ENCODE results near the gene SMPDL3A.
"Not testable (repeated sequence)": the region's sequence is repeated elsewhere in the genome, so short reads cannot be mapped to it uniquely, and the experiment has no call there.

SMPDL3A gene, protein sequence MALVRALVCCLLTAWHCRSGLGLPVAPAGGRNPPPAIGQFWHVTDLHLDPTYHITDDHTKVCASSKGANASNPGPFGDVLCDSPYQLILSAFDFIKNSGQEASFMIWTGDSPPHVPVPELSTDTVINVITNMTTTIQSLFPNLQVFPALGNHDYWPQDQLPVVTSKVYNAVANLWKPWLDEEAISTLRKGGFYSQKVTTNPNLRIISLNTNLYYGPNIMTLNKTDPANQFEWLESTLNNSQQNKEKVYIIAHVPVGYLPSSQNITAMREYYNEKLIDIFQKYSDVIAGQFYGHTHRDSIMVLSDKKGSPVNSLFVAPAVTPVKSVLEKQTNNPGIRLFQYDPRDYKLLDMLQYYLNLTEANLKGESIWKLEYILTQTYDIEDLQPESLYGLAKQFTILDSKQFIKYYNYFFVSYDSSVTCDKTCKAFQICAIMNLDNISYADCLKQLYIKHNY

DNA sequence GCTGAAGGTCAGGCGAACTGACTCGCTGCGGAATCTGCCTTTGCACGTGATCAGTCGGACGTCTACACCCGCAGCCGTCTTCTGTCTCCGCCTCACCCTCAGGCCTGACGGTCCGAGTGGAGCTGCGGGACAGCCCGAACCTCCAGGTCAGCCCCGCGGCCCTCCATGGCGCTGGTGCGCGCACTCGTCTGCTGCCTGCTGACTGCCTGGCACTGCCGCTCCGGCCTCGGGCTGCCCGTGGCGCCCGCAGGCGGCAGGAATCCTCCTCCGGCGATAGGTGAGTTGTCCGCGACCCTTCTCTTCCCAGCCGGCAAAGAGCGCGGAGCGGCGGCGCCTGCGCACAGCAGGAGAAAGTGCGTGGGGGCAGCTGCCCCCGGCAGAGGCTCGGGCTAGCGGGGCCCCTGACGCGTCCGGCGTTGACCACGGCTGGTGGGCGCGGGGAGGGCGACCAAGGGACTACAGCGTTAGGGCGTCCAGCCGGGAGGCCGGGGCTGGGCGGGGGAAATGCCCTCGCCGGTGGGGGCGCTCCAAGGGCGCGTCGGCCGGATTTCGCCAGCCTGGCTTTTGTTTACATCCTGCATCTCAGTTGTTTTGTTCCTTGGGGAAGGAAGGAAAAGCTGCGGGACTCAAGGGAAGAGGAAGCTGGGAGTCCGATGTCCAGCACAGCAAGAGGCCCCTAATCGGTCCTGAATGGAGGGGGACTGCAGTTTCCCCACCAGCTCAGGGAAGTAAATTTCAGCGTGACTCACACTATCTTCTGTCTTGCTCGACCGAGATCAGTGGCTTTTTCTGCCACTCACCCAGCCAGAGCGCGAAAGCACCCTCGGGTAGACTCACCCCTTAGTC lies at the start of gene SMPDL3A:
Gene SMPDL3A (plus strand): TSS at position 77 of the 846 bp plus-strand sequence. CDS start 89 bp downstream, at position 166.
- peak; percentile 71 for DNase-seq
- in situ Hi-C loops (cut with MboI; ENCODE audit: low pct_unique_long_range_greater_than_20kb, low sequenced_read_pairs) = no loop called here

GRCh38 chr6:122740091-122740490 lies 49.0 kb upstream of the SMPDL3A start:
- in situ Hi-C loops (cut with MboI; ENCODE audit: low pct_unique_long_range_greater_than_20kb, low sequenced_read_pairs) = loop anchor here (25.0 kb wide), 2 partner anchors 97 to 253 kb away; no protein-coding TSS in a partner anchor

DNA sequence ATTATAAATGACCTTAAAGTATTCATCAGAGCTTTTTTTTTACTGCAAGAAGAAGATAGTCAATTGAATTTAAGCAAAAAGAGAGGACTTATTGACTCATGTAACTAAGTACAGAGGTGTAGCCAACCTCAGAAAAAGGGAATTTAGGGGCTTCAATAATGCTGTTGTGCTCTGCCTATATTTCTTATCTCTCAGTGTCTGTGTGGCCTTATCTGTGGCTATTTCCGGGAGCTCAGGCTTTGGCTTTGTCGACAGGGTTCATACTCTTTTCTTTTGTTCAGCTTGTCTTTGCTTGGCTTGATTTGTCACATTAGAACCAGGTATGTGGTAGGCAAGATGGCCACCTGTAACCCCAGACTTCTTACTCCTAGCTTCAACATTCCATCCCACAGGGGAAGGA lies 48.1 kb upstream of the SMPDL3A start:
- in situ Hi-C loops (cut with MboI; ENCODE audit: low pct_unique_long_range_greater_than_20kb, low sequenced_read_pairs) = loop anchor here (25.0 kb wide), 2 partner anchors 96 to 254 kb away; no protein-coding TSS in a partner anchor

More at GRCh38 chr6:122740091-122740490, 49.0 kb upstream of the SMPDL3A start:
- no peak for DNase-seq

GRCh38 chr6:122744247-122744646 lies 44.8 kb upstream of the SMPDL3A start:
- peak; percentile 19 for DNase-seq
- in situ Hi-C loops (cut with MboI; ENCODE audit: low pct_unique_long_range_greater_than_20kb, low sequenced_read_pairs) = loop anchor here (25.0 kb wide), 2 partner anchors 93 to 257 kb away; no protein-coding TSS in a partner anchor

More for the DNA sequence above, 48.1 kb upstream of the SMPDL3A start:
- DNase-seq = no peak

GRCh38 chr6:122744856-122745255 lies 44.2 kb upstream of the SMPDL3A start:
- not testable (repeated sequence) for DNase-seq
- in situ Hi-C loops (cut with MboI; ENCODE audit: low pct_unique_long_range_greater_than_20kb, low sequenced_read_pairs) = loop anchor here (25.0 kb wide), 2 partner anchors 92 to 258 kb away; no protein-coding TSS in a partner anchor

DNA sequence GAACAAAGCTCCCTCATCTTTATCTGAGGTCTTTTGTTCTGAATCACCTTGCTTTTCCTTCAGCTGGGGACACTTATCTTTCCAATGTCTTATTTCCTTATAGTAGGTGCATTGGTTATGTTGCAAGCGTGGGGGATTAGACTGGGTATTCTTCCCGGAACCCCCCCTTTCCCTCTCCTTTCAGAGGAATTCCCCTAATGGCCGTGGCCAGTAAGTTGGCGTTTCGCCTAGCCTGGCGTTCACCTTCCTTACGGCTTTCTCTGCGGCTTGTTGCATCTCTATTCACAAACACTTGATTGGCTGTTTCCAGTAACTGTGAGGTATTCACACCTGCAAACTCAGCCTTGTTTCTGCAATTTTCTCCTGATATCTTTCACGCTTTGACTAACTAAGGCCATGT lies 42.4 kb upstream of the SMPDL3A start:
- in situ Hi-C loops (cut with MboI; ENCODE audit: low pct_unique_long_range_greater_than_20kb, low sequenced_read_pairs) = loop anchor here (25.0 kb wide), 2 partner anchors 91 to 259 kb away; no protein-coding TSS in a partner anchor

DNA sequence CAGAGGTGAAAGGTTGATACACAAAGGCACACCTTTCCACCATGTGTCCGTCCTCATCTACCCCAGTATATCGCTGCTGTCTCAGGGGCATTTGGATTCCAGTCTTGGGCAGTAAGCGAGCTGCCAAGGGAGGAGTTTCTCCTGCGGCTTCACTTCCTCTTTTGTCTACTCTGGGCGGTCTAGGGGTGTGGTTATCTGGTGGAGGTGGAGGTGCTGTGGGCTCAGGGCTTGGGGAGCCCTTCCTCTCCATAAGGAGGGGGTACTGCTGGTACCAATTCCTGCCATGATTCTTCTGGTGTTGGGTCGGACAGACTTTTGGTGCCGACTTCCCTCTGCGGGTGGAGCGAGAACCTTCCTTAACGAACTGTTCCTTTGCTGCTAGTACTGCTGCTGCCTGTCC lies 41.5 kb upstream of the SMPDL3A start:
- in situ Hi-C loops (cut with MboI; ENCODE audit: low pct_unique_long_range_greater_than_20kb, low sequenced_read_pairs) = loop anchor here (25.0 kb wide), 2 partner anchors 90 to 260 kb away; no protein-coding TSS in a partner anchor
- DNase-seq = peak; percentile 72

More for the DNA sequence above, 42.4 kb upstream of the SMPDL3A start:
- DNase-seq = no peak

DNA sequence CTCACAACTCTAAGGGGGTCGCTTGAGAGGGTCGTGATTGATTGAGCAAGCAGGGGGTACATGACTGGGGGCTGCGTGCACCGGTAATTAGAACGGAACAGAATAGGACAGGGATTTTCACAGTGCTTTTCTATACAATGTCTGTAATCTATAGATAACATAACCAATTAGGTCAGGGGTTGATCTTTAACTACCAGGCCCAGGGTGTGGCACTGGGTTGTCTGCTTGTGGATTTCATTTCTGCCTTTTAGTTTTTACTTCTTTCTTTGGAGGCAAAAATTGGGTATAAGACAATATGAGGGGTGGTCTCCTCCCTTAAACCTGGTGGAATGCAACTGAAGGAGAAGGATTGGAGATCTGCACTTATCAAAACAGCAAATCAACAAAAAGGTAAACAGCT lies 40.1 kb upstream of the SMPDL3A start:
- in situ Hi-C loops (cut with MboI; ENCODE audit: low pct_unique_long_range_greater_than_20kb, low sequenced_read_pairs) = loop anchor here (25.0 kb wide), 2 partner anchors 88 to 262 kb away; no protein-coding TSS in a partner anchor
- not testable (repeated sequence) for DNase-seq

- no peak for DNase-seq
- in situ Hi-C loops (cut with MboI; ENCODE audit: low pct_unique_long_range_greater_than_20kb, low sequenced_read_pairs) = loop anchor here (25.0 kb wide), 2 partner anchors 88 to 262 kb away; no protein-coding TSS in a partner anchor
These were observed 39.5 kb upstream of the SMPDL3A start for GRCh38 chr6:122749451-122750050.

GRCh38 chr6:122751326-122751725 lies 37.7 kb upstream of the SMPDL3A start:
- in situ Hi-C loops (cut with MboI; ENCODE audit: low pct_unique_long_range_greater_than_20kb, low sequenced_read_pairs) = no loop called here
- DNase-seq = no peak

DNA sequence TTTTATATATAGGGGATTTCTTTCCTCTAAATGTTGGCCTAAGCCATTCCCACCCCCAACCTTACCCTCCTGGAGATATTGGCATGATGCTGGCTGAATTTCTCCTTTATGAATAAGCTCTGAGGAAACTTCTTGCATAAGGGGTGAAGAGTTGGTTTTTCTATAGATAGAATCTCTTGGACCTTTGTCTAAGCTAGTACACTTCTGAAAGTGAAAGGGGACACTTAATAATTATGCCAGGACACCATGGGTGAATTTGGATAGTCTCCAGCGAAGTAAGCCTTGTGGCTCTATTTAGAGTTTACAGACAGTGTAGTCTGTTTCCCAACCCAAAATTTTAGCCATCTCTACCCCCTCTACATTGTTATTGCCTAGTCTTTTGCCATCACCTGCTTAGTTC lies 36.6 kb upstream of the SMPDL3A start:
- in situ Hi-C loops (cut with MboI; ENCODE audit: low pct_unique_long_range_greater_than_20kb, low sequenced_read_pairs) = no loop called here

GRCh38 chr6:122753000-122753687 lies 35.9 kb upstream of the SMPDL3A start:
- in situ Hi-C loops (cut with MboI; ENCODE audit: low pct_unique_long_range_greater_than_20kb, low sequenced_read_pairs) = no loop called here
- DNase-seq = no peak

More for the DNA sequence above, 36.6 kb upstream of the SMPDL3A start:
- no peak for DNase-seq

DNA sequence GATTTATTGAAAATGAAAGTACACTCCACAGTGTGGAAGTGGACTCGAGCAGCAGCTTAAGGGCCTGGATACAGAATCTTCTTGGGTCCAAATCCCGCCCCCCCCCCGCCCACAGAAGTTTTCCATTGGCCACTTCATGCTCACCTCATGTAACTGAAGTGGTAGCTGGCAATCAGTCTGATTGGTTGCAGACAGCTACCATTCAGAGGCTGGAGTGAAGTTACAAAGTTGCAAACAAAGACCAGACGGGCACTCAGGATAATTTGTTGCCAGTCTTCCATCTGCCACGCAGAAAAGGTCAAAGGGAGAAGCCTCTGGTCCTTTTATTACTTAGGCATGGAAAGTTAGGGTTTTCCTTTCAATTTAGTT lies 35.4 kb upstream of the SMPDL3A start:
- in situ Hi-C loops (cut with MboI; ENCODE audit: low pct_unique_long_range_greater_than_20kb, low sequenced_read_pairs) = no loop called here
- no peak for DNase-seq

GRCh38 chr6:122754191-122754731 lies 34.8 kb upstream of the SMPDL3A start:
- in situ Hi-C loops (cut with MboI; ENCODE audit: low pct_unique_long_range_greater_than_20kb, low sequenced_read_pairs) = no loop called here
- no peak for DNase-seq

- in situ Hi-C loops (cut with MboI; ENCODE audit: low pct_unique_long_range_greater_than_20kb, low sequenced_read_pairs) = no loop called here
- no peak for DNase-seq
These were observed 33.2 kb upstream of the SMPDL3A start for GRCh38 chr6:122755901-122756300.

DNA sequence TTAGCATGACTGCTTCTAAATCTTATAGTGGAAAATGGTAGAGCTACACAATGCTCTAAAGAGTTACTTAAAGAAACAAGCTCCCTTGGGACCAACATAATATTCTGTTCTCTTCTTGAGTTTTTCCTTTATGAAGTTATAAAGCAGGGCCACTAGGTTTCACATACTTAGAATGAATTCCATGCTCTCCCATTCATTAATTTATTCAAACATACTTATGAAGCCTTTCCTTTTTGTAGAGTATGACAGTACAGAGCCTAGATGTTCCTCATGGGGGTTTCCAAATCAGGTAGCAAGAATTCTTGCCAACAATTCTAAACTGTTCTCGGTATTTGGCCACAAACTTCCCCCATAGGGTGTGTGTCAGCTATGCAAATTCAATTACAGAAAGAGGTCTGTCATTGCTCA lies 30.1 kb upstream of the SMPDL3A start:
- in situ Hi-C loops (cut with MboI; ENCODE audit: low pct_unique_long_range_greater_than_20kb, low sequenced_read_pairs) = no loop called here
- DNase-seq = no peak

- no peak for DNase-seq
- in situ Hi-C loops (cut with MboI; ENCODE audit: low pct_unique_long_range_greater_than_20kb, low sequenced_read_pairs) = no loop called here
These were observed 28.7 kb upstream of the SMPDL3A start for GRCh38 chr6:122760330-122760729.

GRCh38 chr6:122766256-122766655 lies 22.8 kb upstream of the SMPDL3A start:
- no peak for DNase-seq
- in situ Hi-C loops (cut with MboI; ENCODE audit: low pct_unique_long_range_greater_than_20kb, low sequenced_read_pairs) = no loop called here
